ENCODE measurements around the gene SGCD. TPM values are rescaled to one million over a fixed set of nuclear protein-coding genes. Genes with fewer than 3 reads are reported as not detected.

Gene SGCD
- total and polyA plus RNA-seq, 2 of the 4 experiments (the other 2 are of a cell fraction), result 5.8 to 10.6 TPM

DNA sequence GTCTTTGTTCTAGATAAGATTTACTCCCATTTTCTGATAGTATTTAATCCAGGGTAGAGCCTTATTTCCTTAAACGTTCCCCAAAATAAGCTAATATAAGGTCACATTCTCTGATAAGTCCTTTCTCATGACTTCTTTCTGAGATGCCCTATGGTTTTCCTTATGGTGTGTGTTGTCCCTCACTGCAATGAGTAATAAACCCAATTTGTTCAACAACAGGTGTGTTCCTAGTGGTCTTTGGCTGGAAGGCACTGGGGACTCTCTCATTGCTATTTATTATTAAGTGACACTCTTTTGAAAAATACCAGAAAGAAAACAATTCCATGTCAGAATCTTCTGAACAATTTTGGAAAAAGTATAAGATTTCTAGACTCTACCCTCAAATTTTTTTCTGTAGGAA is 266.6 kb downstream of the SGCD start:
- Histone ChIP-seq H3K18ac (ENCODE audit: low read depth, low read length) (no peak overlapping the region), H4K91ac (ENCODE audit: insufficient read depth, low read depth, low read length) (no peak overlapping the region), H3K79me1 (ENCODE audit: low read depth in 1 of 2, low read length in 2 of 2) (no peaks in the 10 kb centered on the region), H3K56ac (ENCODE audit: extremely low read depth, insufficient read depth, low read length) (no peak overlapping the region), H2AFZ (replicated peaks; ENCODE audit: low read length, poor library complexity) (no peak overlapping the region), H3K9me3 (ENCODE audit: control insufficient read depth, insufficient read depth, low read length) (no peaks in the 10 kb centered on the region), H2BK120ac (ENCODE audit: low read depth, low read length) (no peak overlapping the region), H3K23ac (ENCODE audit: low read depth, low read length) (no peak overlapping the region), H4K8ac (ENCODE audit: low read depth in 2 of 2, low read length in 2 of 2) (no peak overlapping the region), H3K9ac (ENCODE audit: low read depth, low read length) (no peak overlapping the region), H3K14ac (replicated peaks; ENCODE audit: low read depth, low read length) (no peak overlapping the region), H2AK5ac (ENCODE audit: low read depth, low read length) (no peak overlapping the region), H3K4ac (ENCODE audit: low read depth, low read length) (no peak overlapping the region), H2BK20ac (ENCODE audit: low read depth, low read length) (no peak overlapping the region), H3K36me3 (ENCODE audit: control insufficient read depth, insufficient read depth, low read length) (peaks cover 13% of the 10 kb centered on the region; the same call in 1 of the 2 replicates), H2BK5ac (ENCODE audit: low read depth, low read length, poor library complexity, severe bottlenecking) (no peak overlapping the region), H3K4me1 (ENCODE audit: control insufficient read depth, insufficient read depth, low read length) (peaks cover 2% of the 10 kb centered on the region; the same call in 1 of the 2 replicates), H3K9me1 (ENCODE audit: insufficient read depth, low read length) (0 out of 2 replicates have a peak, but pooled peaks cover 2% of the 10 kb centered on the region), H3K27me3 (ENCODE audit: control insufficient read depth, insufficient read depth, low read length) (no peaks in the 10 kb centered on the region), H3K4me2 (ENCODE audit: low read depth, low read length) (no peak overlapping the region), H2BK15ac (ENCODE audit: low read depth, low read length) (no peak overlapping the region), H2AK9ac (replicated peaks; ENCODE audit: low read depth, low read length, poor library complexity) (no peak overlapping the region), H3K4me3 (ENCODE audit: insufficient read depth, low read depth, low read length) (no peak overlapping the region), H3K27ac (ENCODE audit: insufficient read depth, low read length) (no peak overlapping the region), H4K5ac (ENCODE audit: low read depth, low read length) (no peak overlapping the region), H4K20me1 (ENCODE audit: insufficient read depth, low read length) (no peaks in the 10 kb centered on the region)
- CTCF ChIA-PET, result no interaction called here
- TF ChIP-seq, protein P1, sequence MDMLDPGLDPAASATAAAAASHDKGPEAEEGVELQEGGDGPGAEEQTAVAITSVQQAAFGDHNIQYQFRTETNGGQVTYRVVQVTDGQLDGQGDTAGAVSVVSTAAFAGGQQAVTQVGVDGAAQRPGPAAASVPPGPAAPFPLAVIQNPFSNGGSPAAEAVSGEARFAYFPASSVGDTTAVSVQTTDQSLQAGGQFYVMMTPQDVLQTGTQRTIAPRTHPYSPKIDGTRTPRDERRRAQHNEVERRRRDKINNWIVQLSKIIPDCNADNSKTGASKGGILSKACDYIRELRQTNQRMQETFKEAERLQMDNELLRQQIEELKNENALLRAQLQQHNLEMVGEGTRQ (IDR thresholded peaks at IDR 0.05; ENCODE audit: low read depth, low read length), result no peak
- TF ChIP-seq POLR2A (IDR thresholded peaks at IDR 0.05; ENCODE audit: low read depth, low read length) (no peak), CEBPB (IDR thresholded peaks at IDR 0.05; ENCODE audit: low read depth, low read length) (no peak), MXI1 (IDR thresholded peaks at IDR 0.05; ENCODE audit: borderline replicate concordance, low read depth, low read length) (no peak), RFX5 (IDR thresholded peaks at IDR 0.05; ENCODE audit: low read depth, low read length) (no peak)
- TF ChIP-seq, protein P2, sequence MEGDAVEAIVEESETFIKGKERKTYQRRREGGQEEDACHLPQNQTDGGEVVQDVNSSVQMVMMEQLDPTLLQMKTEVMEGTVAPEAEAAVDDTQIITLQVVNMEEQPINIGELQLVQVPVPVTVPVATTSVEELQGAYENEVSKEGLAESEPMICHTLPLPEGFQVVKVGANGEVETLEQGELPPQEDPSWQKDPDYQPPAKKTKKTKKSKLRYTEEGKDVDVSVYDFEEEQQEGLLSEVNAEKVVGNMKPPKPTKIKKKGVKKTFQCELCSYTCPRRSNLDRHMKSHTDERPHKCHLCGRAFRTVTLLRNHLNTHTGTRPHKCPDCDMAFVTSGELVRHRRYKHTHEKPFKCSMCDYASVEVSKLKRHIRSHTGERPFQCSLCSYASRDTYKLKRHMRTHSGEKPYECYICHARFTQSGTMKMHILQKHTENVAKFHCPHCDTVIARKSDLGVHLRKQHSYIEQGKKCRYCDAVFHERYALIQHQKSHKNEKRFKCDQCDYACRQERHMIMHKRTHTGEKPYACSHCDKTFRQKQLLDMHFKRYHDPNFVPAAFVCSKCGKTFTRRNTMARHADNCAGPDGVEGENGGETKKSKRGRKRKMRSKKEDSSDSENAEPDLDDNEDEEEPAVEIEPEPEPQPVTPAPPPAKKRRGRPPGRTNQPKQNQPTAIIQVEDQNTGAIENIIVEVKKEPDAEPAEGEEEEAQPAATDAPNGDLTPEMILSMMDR (conservative IDR thresholded peaks at IDR 0.05; ENCODE audit: low read depth, low read length), result no peak
- TF ChIP-seq, protein P3, sequence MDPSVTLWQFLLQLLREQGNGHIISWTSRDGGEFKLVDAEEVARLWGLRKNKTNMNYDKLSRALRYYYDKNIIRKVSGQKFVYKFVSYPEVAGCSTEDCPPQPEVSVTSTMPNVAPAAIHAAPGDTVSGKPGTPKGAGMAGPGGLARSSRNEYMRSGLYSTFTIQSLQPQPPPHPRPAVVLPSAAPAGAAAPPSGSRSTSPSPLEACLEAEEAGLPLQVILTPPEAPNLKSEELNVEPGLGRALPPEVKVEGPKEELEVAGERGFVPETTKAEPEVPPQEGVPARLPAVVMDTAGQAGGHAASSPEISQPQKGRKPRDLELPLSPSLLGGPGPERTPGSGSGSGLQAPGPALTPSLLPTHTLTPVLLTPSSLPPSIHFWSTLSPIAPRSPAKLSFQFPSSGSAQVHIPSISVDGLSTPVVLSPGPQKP (IDR thresholded peaks at IDR 0.05; ENCODE audit: borderline replicate concordance, low read depth, low read length), result no peak
- BruUV-seq (replicated peaks), result no TSS peak
- DNase-seq (no peak), ATAC-seq (ENCODE audit: low read depth) (no peak)
- dilution Hi-C loops (cut with HindIII; ENCODE audit: low sequenced_read_pairs, unreplicated experiment) (no loop called here), intact Hi-C loops (cut with micrococcal nuclease) (no loop called here), in situ Hi-C loops (cut with MboI; ENCODE audit: low sequenced_read_pairs) (no loop called here)
- POLR2A ChIA-PET (ENCODE audit: unreplicated experiment), result interaction anchor here (0.6 kb wide), 1 partner anchor 23 kb away, joined by 4 read pairs; no protein-coding TSS in a partner anchor
- WGBS, 2 experiments (ENCODE audit: extremely low coverage in 2 of 2, insufficient read length in 1 of 2), result no CpG with 5 or more reads among the region's 1 CpG

Data from IMR-90 (cell line).